GM23338 (cell line): Measurements from ENCODE around the gene CMKLR1. TPM values are rescaled to one million over a fixed set of nuclear protein-coding genes. Genes with fewer than 3 reads are reported as not detected.

Experiments used
- ATAC-seq: fragments of 200-7000 bp; cut with Tn5 transposase; 3 replicates; pipeline ENCODE4 v1.9.1; 2020
- DNase-seq: peaks from one replicate; pipeline ENCODE4 v3.0.0-alpha.2; 2015; ENCODE audit warnings: low spot score
- H2AFZ ChIP-seq: fragments of 200-600 bp; sonication (generic); 2 replicates; pipeline ENCODE4 v1.8.0; 2016; ENCODE audit warnings: antibody characterized with exemption, mild to moderate bottlenecking, moderate library complexity
- H3F3A ChIP-seq: fragments of 200-600 bp; sonication (generic); replicated peaks from 2 replicates; pipeline ENCODE4 v1.8.0; 2017; ENCODE audit warnings: antibody characterized with exemption, mixed run types, low read depth
- H3K27ac ChIP-seq: fragments of 200-600 bp; sonication (generic); 2 replicates; pipeline ENCODE4 v1.6.1; 2016; ENCODE audit warnings: low read depth
- H3K27me3 ChIP-seq: fragments of 200-600 bp; sonication (generic); 2 replicates; pipeline ENCODE4 v1.8.0; 2016; ENCODE audit warnings: mild to moderate bottlenecking, mixed run types, moderate library complexity; ENCODE audit not compliant: insufficient read depth
- H3K36me3 ChIP-seq: fragments of 200-600 bp; sonication (generic); 2 replicates; pipeline ENCODE4 v1.8.0; 2016; ENCODE audit warnings: mild to moderate bottlenecking; ENCODE audit not compliant: insufficient read depth
- H3K4me1 ChIP-seq: fragments of 200-600 bp; sonication (generic); 2 replicates; pipeline ENCODE4 v1.8.0; 2016; ENCODE audit warnings: mild to moderate bottlenecking, moderate library complexity; ENCODE audit not compliant: insufficient read depth
- H3K4me2 ChIP-seq: fragments of 200-600 bp; sonication (generic); 2 replicates; pipeline ENCODE4 v1.7.1; 2017; ENCODE audit warnings: mixed run types
- H3K4me3 ChIP-seq: fragments of 200-600 bp; sonication (generic); 2 replicates; pipeline ENCODE4 v1.6.1; 2016; ENCODE audit warnings: mixed run types
- H3K79me2 ChIP-seq: fragments of 200-600 bp; sonication (generic); replicated peaks from 2 replicates; pipeline ENCODE4 v1.8.0; 2017; ENCODE audit warnings: mild to moderate bottlenecking; ENCODE audit not compliant: insufficient read depth
- H3K9me2 ChIP-seq: fragments of 200-600 bp; sonication (generic); 2 replicates; pipeline ENCODE4 v1.8.0; 2017; ENCODE audit not compliant: insufficient read depth
- H4K20me1 ChIP-seq: fragments of 200-600 bp; sonication (generic); replicated peaks from 2 replicates; pipeline ENCODE4 v1.8.0; 2017; ENCODE audit warnings: mild to moderate bottlenecking; ENCODE audit not compliant: insufficient read depth
- H3K27ac Mint-ChIP-seq: 2 replicates; pipeline ENCODE4 v1.8.0; 2020; ENCODE audit warnings: inconsistent platforms, mild to moderate bottlenecking, moderate library complexity, mixed read lengths
- H3K27me3 Mint-ChIP-seq: 3 replicates; pipeline ENCODE4 v1.8.0; 2022; ENCODE audit warnings: low read depth, mild to moderate bottlenecking, moderate library complexity, mixed read lengths, inconsistent platforms; ENCODE audit not compliant: insufficient read depth, poor library complexity
- H3K36me3 Mint-ChIP-seq: 3 replicates; pipeline ENCODE4 v1.8.0; 2021; ENCODE audit warnings: low read depth, mild to moderate bottlenecking, inconsistent platforms, moderate library complexity, mixed read lengths
- H3K4me1 Mint-ChIP-seq: 3 replicates; pipeline ENCODE4 v1.8.0; 2020; ENCODE audit warnings: mild to moderate bottlenecking, inconsistent platforms, mixed read lengths
- H3K4me3 Mint-ChIP-seq: 3 replicates; pipeline ENCODE4 v1.8.0; 2021; ENCODE audit warnings: moderate library complexity, mild to moderate bottlenecking, inconsistent platforms, mixed read lengths
- H3K9me3 Mint-ChIP-seq: 3 replicates; pipeline ENCODE4 v1.8.0; 2020; ENCODE audit warnings: moderate library complexity, mild to moderate bottlenecking, inconsistent platforms, mixed read lengths
- CREB1 ChIP-seq: fragments of 250-450 bp; sonication (Bioruptor Pico); IDR thresholded peaks from 2 replicates; pipeline ENCODE4 v1.5.0; 2020; ENCODE audit warnings: low read depth, mild to moderate bottlenecking, moderate library complexity
- EZH2 ChIP-seq: fragments of 200-600 bp; sonication (generic); IDR thresholded peaks from one replicate; pipeline ENCODE4 v1.8.0; 2017; ENCODE audit warnings: antibody characterized with exemption, mild to moderate bottlenecking, low read depth; ENCODE audit not compliant: unreplicated experiment
- EZH2phosphoT487 ChIP-seq: fragments of 200-600 bp; sonication (generic); IDR thresholded peaks from one replicate; pipeline ENCODE4 v1.8.1; 2018; ENCODE audit warnings: antibody characterized with exemption; ENCODE audit not compliant: unreplicated experiment
- NANOG ChIP-seq: IDR thresholded peaks from 2 replicates; pipeline ENCODE4 v1.6.1; 2016; ENCODE audit warnings: antibody characterized with exemption, borderline replicate concordance
- POLR2AphosphoS5 ChIP-seq: IDR thresholded peaks from 2 replicates; pipeline ENCODE4 v1.6.1; 2016; ENCODE audit warnings: antibody characterized with exemption, low read depth
- STAT1 ChIP-seq: IDR thresholded peaks from one replicate; pipeline ENCODE4 v1.6.1; 2016; ENCODE audit warnings: antibody characterized with exemption; ENCODE audit not compliant: unreplicated experiment
- ZNF114 ChIP-seq: fragments of 250-450 bp; sonication (Bioruptor Pico); IDR thresholded peaks from 2 replicates; pipeline ENCODE4 v1.5.0; 2020; ENCODE audit warnings: mild to moderate bottlenecking, moderate library complexity
- ZNF331 ChIP-seq: fragments of 250-450 bp; sonication (Bioruptor Pico); IDR thresholded peaks from 2 replicates; pipeline ENCODE4 v1.5.0; 2020; ENCODE audit warnings: low read depth, mild to moderate bottlenecking, moderate library complexity
- long read RNA-seq: library from polyadenylated mRNA; unstranded; transcript quantifications from one replicate; pipeline ENCODE4 v2.0.0, GENCODE V29; 2020; ENCODE audit not compliant: unreplicated experiment
- polyA plus RNA-seq: library from polyadenylated mRNA; unstranded; fragments of >200 nt; fragmentation: Nextera tagmentation; extraction: Ambion mirVana; gene quantifications from 2 replicates; pipeline ENCODE4 v1.2.1, GENCODE V29; 2016
- total RNA-seq: library from RNA; depleted of rRNA; stranded (reverse); fragments of >200 nt; shearing (Covaris generic); gene quantifications from 2 replicates; pipeline ENCODE4 v1.2.3, GENCODE V29; 2014; rRNA removed
- TF ChIP-seq, protein P1 (sequence below), 2 experiments: fragments of 200-600 bp in 1 of 2; sonication (generic) in 1 of 2; conservative IDR thresholded peaks; 2 replicates each; pipeline versions ENCODE4 v1.5.1 to v1.6.1; 2016 to 2017; ENCODE audit warnings: antibody characterized with exemption in 2 of 2, low read depth in 2 of 2, mild to moderate bottlenecking in 2 of 2, moderate library complexity in 1 of 2
- TF ChIP-seq, protein P2 (sequence below): fragments of 250-450 bp; sonication (Bioruptor Pico); IDR thresholded peaks from 2 replicates; pipeline ENCODE4 v1.5.0; 2020; ENCODE audit warnings: mild to moderate bottlenecking, moderate library complexity
- TF ChIP-seq, protein P3 (sequence below): IDR thresholded peaks from one replicate; pipeline ENCODE4 v1.6.1; 2018; ENCODE audit warnings: antibody characterized with exemption; ENCODE audit not compliant: unreplicated experiment
- TF ChIP-seq, protein P4 (sequence below): IDR thresholded peaks from 2 replicates; pipeline ENCODE4 v1.6.1; 2016; ENCODE audit warnings: antibody characterized with exemption

Gene CMKLR1, protein sequence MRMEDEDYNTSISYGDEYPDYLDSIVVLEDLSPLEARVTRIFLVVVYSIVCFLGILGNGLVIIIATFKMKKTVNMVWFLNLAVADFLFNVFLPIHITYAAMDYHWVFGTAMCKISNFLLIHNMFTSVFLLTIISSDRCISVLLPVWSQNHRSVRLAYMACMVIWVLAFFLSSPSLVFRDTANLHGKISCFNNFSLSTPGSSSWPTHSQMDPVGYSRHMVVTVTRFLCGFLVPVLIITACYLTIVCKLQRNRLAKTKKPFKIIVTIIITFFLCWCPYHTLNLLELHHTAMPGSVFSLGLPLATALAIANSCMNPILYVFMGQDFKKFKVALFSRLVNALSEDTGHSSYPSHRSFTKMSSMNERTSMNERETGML
- total RNA-seq (1.6 and 2.6 TPM in 2 replicates), polyA plus RNA-seq (0.40 and 0.71 TPM in 2 replicates)
- long read RNA-seq: 0 reads

DNA sequence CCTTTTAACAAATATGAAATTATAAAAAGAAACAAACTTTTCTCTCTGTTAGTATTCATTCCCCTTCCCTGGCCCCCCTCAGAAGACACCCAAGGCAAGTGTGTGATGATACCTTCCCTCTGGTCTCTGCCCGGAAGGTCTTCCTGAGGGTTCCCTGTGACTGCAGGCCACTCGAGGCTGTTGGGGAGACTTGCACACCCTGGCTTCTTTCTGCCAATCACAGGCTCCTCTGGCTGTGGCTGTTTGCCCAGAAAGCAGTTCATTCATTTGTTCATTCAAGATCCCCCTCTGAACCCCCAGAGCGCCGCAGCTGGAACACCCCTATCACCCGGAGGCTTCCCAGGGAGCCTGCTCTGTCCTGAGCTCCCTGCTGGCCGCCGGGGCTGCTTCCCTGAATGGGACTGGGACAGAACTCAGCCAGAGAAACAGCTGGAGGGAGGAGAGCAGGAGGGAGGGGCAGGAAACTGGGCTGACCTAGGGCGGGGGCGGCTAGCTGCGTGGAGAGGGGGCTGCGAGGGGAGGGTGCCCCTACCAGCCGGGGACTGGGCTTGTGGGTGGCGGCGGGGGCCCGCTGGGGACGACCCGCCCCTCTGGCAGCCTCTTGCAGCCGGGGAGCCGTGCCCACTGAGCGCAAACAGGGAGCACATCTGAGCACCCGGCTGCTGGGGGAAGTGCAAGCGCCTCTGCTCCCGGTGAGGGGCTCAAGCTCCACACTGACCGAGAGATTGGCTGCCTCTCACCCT, at the start of gene CMKLR1:
Gene CMKLR1, minus strand, starts transcription at position 397 of the 743 bp plus-strand sequence. CDS start 45,720 bp downstream, outside the sequence.
- peak within 1 kb of the TSS; percentile 95 for H2AFZ ChIP-seq
- H3K27ac Mint-ChIP-seq: no peak within 1 kb of the TSS; the same call in 1 of the 2 replicates
- peak within 1 kb of the TSS; percentile 47 for H3K4me3 ChIP-seq
- no peaks in the 10 kb centered on the region for H3K36me3 ChIP-seq
- H3K27me3 Mint-ChIP-seq: peaks cover 5% of the 10 kb centered on the region
- H4K20me1 ChIP-seq: no peaks in the 10 kb centered on the region
- ATAC-seq (peak; percentile 87), DNase-seq (peak; percentile 50)
- H3K27ac ChIP-seq: no peak within 1 kb of the TSS
- H3K4me3 Mint-ChIP-seq: no peak within 1 kb of the TSS
- H3K9me3 Mint-ChIP-seq: no peaks in the 10 kb centered on the region
- H3K36me3 Mint-ChIP-seq: no peaks in the 10 kb centered on the region
- no peaks in the 10 kb centered on the region for H3K79me2 ChIP-seq
- H3F3A ChIP-seq: no peaks in the 10 kb centered on the region
- peak within 1 kb of the TSS; percentile 77 for H3K4me2 ChIP-seq
- no peaks in the 10 kb centered on the region for H3K27me3 ChIP-seq
- H3K9me2 ChIP-seq: no peaks in the 10 kb centered on the region
- peaks cover 9% of the 10 kb centered on the region for H3K4me1 Mint-ChIP-seq
- H3K4me1 ChIP-seq: peaks cover 14% of the 10 kb centered on the region
- TF ChIP-seq EZH2: no peak
- TF ChIP-seq NANOG: no peak
- TF ChIP-seq, protein P1, sequence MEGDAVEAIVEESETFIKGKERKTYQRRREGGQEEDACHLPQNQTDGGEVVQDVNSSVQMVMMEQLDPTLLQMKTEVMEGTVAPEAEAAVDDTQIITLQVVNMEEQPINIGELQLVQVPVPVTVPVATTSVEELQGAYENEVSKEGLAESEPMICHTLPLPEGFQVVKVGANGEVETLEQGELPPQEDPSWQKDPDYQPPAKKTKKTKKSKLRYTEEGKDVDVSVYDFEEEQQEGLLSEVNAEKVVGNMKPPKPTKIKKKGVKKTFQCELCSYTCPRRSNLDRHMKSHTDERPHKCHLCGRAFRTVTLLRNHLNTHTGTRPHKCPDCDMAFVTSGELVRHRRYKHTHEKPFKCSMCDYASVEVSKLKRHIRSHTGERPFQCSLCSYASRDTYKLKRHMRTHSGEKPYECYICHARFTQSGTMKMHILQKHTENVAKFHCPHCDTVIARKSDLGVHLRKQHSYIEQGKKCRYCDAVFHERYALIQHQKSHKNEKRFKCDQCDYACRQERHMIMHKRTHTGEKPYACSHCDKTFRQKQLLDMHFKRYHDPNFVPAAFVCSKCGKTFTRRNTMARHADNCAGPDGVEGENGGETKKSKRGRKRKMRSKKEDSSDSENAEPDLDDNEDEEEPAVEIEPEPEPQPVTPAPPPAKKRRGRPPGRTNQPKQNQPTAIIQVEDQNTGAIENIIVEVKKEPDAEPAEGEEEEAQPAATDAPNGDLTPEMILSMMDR (conservative IDR thresholded peaks at IDR 0.05; ENCODE audit: low read depth in 2 of 2): no peak
- no peak for TF ChIP-seq ZNF114 (CRISPR knock-in tag)
- TF ChIP-seq ZNF331 (CRISPR knock-in tag): no peak
- TF ChIP-seq STAT1: no peak
- TF ChIP-seq, protein P2, sequence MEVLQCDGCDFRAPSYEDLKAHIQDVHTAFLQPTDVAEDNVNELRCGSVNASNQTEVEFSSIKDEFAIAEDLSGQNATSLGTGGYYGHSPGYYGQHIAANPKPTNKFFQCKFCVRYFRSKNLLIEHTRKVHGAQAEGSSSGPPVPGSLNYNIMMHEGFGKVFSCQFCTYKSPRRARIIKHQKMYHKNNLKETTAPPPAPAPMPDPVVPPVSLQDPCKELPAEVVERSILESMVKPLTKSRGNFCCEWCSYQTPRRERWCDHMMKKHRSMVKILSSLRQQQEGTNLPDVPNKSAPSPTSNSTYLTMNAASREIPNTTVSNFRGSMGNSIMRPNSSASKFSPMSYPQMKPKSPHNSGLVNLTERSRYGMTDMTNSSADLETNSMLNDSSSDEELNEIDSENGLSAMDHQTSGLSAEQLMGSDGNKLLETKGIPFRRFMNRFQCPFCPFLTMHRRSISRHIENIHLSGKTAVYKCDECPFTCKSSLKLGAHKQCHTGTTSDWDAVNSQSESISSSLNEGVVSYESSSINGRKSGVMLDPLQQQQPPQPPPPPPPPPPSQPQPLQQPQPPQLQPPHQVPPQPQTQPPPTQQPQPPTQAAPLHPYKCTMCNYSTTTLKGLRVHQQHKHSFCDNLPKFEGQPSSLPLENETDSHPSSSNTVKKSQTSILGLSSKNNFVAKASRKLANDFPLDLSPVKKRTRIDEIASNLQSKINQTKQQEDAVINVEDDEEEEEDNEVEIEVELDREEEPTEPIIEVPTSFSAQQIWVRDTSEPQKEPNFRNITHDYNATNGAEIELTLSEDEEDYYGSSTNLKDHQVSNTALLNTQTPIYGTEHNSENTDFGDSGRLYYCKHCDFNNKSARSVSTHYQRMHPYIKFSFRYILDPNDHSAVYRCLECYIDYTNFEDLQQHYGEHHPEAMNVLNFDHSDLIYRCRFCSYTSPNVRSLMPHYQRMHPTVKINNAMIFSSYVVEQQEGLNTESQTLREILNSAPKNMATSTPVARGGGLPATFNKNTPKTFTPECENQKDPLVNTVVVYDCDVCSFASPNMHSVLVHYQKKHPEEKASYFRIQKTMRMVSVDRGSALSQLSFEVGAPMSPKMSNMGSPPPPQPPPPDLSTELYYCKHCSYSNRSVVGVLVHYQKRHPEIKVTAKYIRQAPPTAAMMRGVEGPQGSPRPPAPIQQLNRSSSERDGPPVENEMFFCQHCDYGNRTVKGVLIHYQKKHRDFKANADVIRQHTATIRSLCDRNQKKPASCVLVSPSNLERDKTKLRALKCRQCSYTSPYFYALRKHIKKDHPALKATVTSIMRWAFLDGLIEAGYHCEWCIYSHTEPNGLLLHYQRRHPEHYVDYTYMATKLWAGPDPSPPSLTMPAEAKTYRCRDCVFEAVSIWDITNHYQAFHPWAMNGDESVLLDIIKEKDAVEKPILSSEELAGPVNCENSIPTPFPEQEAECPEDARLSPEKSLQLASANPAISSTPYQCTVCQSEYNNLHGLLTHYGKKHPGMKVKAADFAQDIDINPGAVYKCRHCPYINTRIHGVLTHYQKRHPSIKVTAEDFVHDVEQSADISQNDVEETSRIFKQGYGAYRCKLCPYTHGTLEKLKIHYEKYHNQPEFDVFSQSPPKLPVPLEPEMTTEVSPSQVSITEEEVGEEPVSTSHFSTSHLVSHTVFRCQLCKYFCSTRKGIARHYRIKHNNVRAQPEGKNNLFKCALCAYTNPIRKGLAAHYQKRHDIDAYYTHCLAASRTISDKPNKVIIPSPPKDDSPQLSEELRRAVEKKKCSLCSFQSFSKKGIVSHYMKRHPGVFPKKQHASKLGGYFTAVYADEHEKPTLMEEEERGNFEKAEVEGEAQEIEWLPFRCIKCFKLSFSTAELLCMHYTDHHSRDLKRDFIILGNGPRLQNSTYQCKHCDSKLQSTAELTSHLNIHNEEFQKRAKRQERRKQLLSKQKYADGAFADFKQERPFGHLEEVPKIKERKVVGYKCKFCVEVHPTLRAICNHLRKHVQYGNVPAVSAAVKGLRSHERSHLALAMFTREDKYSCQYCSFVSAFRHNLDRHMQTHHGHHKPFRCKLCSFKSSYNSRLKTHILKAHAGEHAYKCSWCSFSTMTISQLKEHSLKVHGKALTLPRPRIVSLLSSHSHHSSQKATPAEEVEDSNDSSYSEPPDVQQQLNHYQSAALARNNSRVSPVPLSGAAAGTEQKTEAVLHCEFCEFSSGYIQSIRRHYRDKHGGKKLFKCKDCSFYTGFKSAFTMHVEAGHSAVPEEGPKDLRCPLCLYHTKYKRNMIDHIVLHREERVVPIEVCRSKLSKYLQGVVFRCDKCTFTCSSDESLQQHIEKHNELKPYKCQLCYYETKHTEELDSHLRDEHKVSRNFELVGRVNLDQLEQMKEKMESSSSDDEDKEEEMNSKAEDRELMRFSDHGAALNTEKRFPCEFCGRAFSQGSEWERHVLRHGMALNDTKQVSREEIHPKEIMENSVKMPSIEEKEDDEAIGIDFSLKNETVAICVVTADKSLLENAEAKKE: no peak
- no peak for TF ChIP-seq CREB1 (CRISPR knock-in tag)
- no peak for TF ChIP-seq POLR2AphosphoS5
- TF ChIP-seq, protein P3, sequence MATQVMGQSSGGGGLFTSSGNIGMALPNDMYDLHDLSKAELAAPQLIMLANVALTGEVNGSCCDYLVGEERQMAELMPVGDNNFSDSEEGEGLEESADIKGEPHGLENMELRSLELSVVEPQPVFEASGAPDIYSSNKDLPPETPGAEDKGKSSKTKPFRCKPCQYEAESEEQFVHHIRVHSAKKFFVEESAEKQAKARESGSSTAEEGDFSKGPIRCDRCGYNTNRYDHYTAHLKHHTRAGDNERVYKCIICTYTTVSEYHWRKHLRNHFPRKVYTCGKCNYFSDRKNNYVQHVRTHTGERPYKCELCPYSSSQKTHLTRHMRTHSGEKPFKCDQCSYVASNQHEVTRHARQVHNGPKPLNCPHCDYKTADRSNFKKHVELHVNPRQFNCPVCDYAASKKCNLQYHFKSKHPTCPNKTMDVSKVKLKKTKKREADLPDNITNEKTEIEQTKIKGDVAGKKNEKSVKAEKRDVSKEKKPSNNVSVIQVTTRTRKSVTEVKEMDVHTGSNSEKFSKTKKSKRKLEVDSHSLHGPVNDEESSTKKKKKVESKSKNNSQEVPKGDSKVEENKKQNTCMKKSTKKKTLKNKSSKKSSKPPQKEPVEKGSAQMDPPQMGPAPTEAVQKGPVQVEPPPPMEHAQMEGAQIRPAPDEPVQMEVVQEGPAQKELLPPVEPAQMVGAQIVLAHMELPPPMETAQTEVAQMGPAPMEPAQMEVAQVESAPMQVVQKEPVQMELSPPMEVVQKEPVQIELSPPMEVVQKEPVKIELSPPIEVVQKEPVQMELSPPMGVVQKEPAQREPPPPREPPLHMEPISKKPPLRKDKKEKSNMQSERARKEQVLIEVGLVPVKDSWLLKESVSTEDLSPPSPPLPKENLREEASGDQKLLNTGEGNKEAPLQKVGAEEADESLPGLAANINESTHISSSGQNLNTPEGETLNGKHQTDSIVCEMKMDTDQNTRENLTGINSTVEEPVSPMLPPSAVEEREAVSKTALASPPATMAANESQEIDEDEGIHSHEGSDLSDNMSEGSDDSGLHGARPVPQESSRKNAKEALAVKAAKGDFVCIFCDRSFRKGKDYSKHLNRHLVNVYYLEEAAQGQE: no peak
- no peak for TF ChIP-seq EZH2phosphoT487
- TF ChIP-seq, protein P4, sequence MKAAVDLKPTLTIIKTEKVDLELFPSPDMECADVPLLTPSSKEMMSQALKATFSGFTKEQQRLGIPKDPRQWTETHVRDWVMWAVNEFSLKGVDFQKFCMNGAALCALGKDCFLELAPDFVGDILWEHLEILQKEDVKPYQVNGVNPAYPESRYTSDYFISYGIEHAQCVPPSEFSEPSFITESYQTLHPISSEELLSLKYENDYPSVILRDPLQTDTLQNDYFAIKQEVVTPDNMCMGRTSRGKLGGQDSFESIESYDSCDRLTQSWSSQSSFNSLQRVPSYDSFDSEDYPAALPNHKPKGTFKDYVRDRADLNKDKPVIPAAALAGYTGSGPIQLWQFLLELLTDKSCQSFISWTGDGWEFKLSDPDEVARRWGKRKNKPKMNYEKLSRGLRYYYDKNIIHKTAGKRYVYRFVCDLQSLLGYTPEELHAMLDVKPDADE: no peak
